H1 (cell line): ENCODE data around the gene ELL2. TPM values are rescaled to one million over a fixed set of nuclear protein-coding genes. Genes with fewer than 3 reads are reported as not detected.
A peak's percentile ranks its signal among the peaks of the same experiment; 100 is the strongest.

Experiments used
- CTCF ChIA-PET: fragments of 300-600 bp; sonication (Branson Sonifier 250); formaldehyde crosslinking; loops from one replicate; lab custom pipeline; 2021; ENCODE audit not compliant: partially characterized antibody; lab: Charles Lee
- POLR2A ChIA-PET: fragments of 300-600 bp; sonication (Branson Sonifier 250); formaldehyde crosslinking; loops from one replicate; lab custom pipeline; 2021; ENCODE audit warnings: inconsistent platforms; ENCODE audit not compliant: partially characterized antibody; lab: Charles Lee
- DNase-seq, 2 experiments: peaks; one replicate each; pipeline versions ENCODE4 v3.0.0 to v3.0.0-alpha.2; 2010 to 2022; ENCODE audit warnings: low spot score in 2 of 2, low read depth in 1 of 2, mixed read lengths in 1 of 2
- FAIRE-seq: peaks from 2 replicates; lab custom pipeline; 2011; peaks lifted over from hg19 to GRCh38; lab: Jason Lieb, UNC
- H2AFZ ChIP-seq: 2 replicates; pipeline ENCODE4 v1.8.1; 2012; ENCODE audit warnings: low read length, inconsistent platforms
- H2AK5ac ChIP-seq: 2 replicates; pipeline ENCODE4 v1.6.1; 2013; ENCODE audit warnings: low read depth, low read length
- H2BK120ac ChIP-seq: replicated peaks from 2 replicates; pipeline ENCODE3; 2013; ENCODE audit warnings: low read depth, low read length, inconsistent platforms
- H2BK12ac ChIP-seq: 2 replicates; pipeline ENCODE4 v1.6.1; 2013; ENCODE audit warnings: low read depth, low read length
- H2BK15ac ChIP-seq: 2 replicates; pipeline ENCODE4 v1.6.1; 2013; ENCODE audit warnings: low read length
- H2BK20ac ChIP-seq: 2 replicates; pipeline ENCODE4 v1.6.1; 2013; ENCODE audit warnings: low read length
- H2BK5ac ChIP-seq: 2 replicates; pipeline ENCODE4 v1.6.1; 2013; ENCODE audit warnings: low read depth, low read length
- H3K14ac ChIP-seq: 2 replicates; pipeline ENCODE4 v1.6.1; 2013; ENCODE audit warnings: inconsistent platforms; ENCODE audit not compliant: insufficient read length
- H3K18ac ChIP-seq: 2 replicates; pipeline ENCODE4 v1.6.1; 2013; ENCODE audit warnings: low read length; ENCODE audit errors: extremely low read depth
- H3K23ac ChIP-seq: 2 replicates; pipeline ENCODE4 v1.6.1; 2013; ENCODE audit warnings: inconsistent platforms; ENCODE audit not compliant: insufficient read length
- H3K23me2 ChIP-seq: 2 replicates; pipeline ENCODE4 v1.6.1; 2013; ENCODE audit warnings: low read depth, low read length
- H3K27ac ChIP-seq: 2 replicates; pipeline ENCODE4 v1.6.1; 2011; ENCODE audit warnings: low read depth, low read length, inconsistent platforms
- H3K27me3 ChIP-seq, 4 experiments: replicated peaks in 1 of 4; 1 replicate in 1 of 4; 2 replicates in 3 of 4; pipeline versions ENCODE4 v1.6.1 to v1.8.1; 2011 to 2013; ENCODE audit warnings: low read length in 3 of 4, mild to moderate bottlenecking in 3 of 4, inconsistent platforms in 2 of 4, mixed read lengths in 2 of 4, moderate library complexity in 1 of 4; ENCODE audit not compliant: control insufficient read depth in 3 of 4, insufficient read depth in 3 of 4; ENCODE audit errors: extremely low read depth in 1 of 4
- H3K36me3 ChIP-seq, 4 experiments: 2 replicates each; pipeline versions ENCODE4 v1.6.1 to v1.8.1; 2011 to 2013; ENCODE audit warnings: mild to moderate bottlenecking in 4 of 4, low read length in 3 of 4, moderate library complexity in 2 of 4, control low read depth in 1 of 4, inconsistent platforms in 1 of 4; ENCODE audit not compliant: insufficient read depth in 4 of 4, control insufficient read depth in 2 of 4
- H3K4ac ChIP-seq: replicated peaks from 2 replicates; pipeline ENCODE3; 2013; ENCODE audit warnings: low read length, low read depth, mixed read lengths, inconsistent platforms; ENCODE audit not compliant: insufficient read length
- H3K4me1 ChIP-seq, 4 experiments: replicated peaks in 1 of 4; 1 replicate in 1 of 4; 2 replicates in 3 of 4; pipeline versions ENCODE4 v1.6.1 to v1.8.1; 2011 to 2013; ENCODE audit warnings: low read length in 3 of 4, inconsistent platforms in 2 of 4, mixed read lengths in 1 of 4; ENCODE audit not compliant: insufficient read depth in 4 of 4, control insufficient read depth in 3 of 4
- H3K4me2 ChIP-seq, 2 experiments: 2 replicates each; pipeline versions ENCODE4 v1.6.1 to v1.8.1; 2011 to 2013; ENCODE audit warnings: low read depth in 2 of 2, low read length in 2 of 2, control low read depth in 1 of 2, inconsistent platforms in 1 of 2, mild to moderate bottlenecking in 1 of 2; ENCODE audit not compliant: insufficient read depth in 1 of 2
- H3K4me3 ChIP-seq, 4 experiments: fragments of 200-600, 300-600 bp in 1 of 4; sonication (generic), shearing (Covaris generic), sonication (Bioruptor Twin) in 1 of 4; 2 replicates each; pipeline versions ENCODE4 v1.5.1 to v1.8.1; 2011 to 2016; ENCODE audit warnings: low read length in 4 of 4, low read depth in 3 of 4, control low read depth in 2 of 4, inconsistent platforms in 2 of 4, mild to moderate bottlenecking in 2 of 4, mixed read lengths in 1 of 4, moderate library complexity in 1 of 4; ENCODE audit not compliant: insufficient read depth in 2 of 4; ENCODE audit errors: extremely low read depth in 1 of 4
- H3K56ac ChIP-seq: replicated peaks from 2 replicates; pipeline ENCODE3; 2013; ENCODE audit warnings: low read depth, mild to moderate bottlenecking, mixed read lengths, low read length, inconsistent platforms; ENCODE audit not compliant: insufficient read length
- H3K79me1 ChIP-seq: 2 replicates; pipeline ENCODE4 v1.6.1; 2013; ENCODE audit warnings: low read depth, low read length, control low read depth
- H3K79me2 ChIP-seq, 2 experiments: 2 replicates each; pipeline versions ENCODE4 v1.6.1 to v1.8.1; 2012 to 2013; ENCODE audit warnings: low read length in 2 of 2, mild to moderate bottlenecking in 2 of 2, inconsistent platforms in 1 of 2; ENCODE audit not compliant: insufficient read depth in 2 of 2, control insufficient read depth in 1 of 2
- H3K9ac ChIP-seq, 4 experiments: replicated peaks in 1 of 4; 1 replicate in 1 of 4; 2 replicates in 3 of 4; pipeline versions ENCODE4 v1.6.1 to v1.8.1; 2011 to 2013; ENCODE audit warnings: low read depth in 3 of 4, low read length in 3 of 4, control low read depth in 2 of 4, mild to moderate bottlenecking in 2 of 4, moderate library complexity in 2 of 4, inconsistent platforms in 1 of 4; ENCODE audit errors: extremely low read depth in 1 of 4
- H3K9me3 ChIP-seq, 2 experiments: 2 replicates each; pipeline versions ENCODE4 v1.6.1 to v1.8.1; 2012 to 2013; ENCODE audit warnings: mild to moderate bottlenecking in 2 of 2, moderate library complexity in 2 of 2, control low read depth in 1 of 2, inconsistent platforms in 1 of 2, low read depth in 1 of 2, low read length in 1 of 2, mixed read lengths in 1 of 2; ENCODE audit not compliant: insufficient read depth in 2 of 2
- H4K20me1 ChIP-seq, 2 experiments: replicated peaks in 1 of 2; 2 replicates each; pipeline versions ENCODE3 to v1.8.1; 2011 to 2013; ENCODE audit warnings: inconsistent platforms in 2 of 2, low read length in 2 of 2, mild to moderate bottlenecking in 1 of 2; ENCODE audit not compliant: insufficient read depth in 2 of 2, control insufficient read depth in 1 of 2
- H4K5ac ChIP-seq: 2 replicates; pipeline ENCODE4 v1.6.1; 2013; ENCODE audit warnings: low read length, low read depth, mixed read lengths, inconsistent platforms; ENCODE audit not compliant: insufficient read length
- H4K8ac ChIP-seq: 2 replicates; pipeline ENCODE4 v1.8.0; 2013; ENCODE audit warnings: mild to moderate bottlenecking, moderate library complexity, low read length, inconsistent platforms; ENCODE audit not compliant: insufficient read depth; ENCODE audit errors: extremely low read depth
- H4K91ac ChIP-seq: replicated peaks from 2 replicates; pipeline ENCODE3; 2013; ENCODE audit warnings: low read length, mixed read lengths, inconsistent platforms; ENCODE audit not compliant: insufficient read length
- E2F6 ChIP-seq: IDR thresholded peaks from 2 replicates; pipeline ENCODE4 v1.6.1; 2012; ENCODE audit warnings: inconsistent platforms
- SIN3A ChIP-seq, 2 experiments: IDR thresholded peaks in 1 of 2; conservative IDR thresholded peaks in 1 of 2; 2 replicates each; pipeline ENCODE4 v1.6.1; 2011 to 2012; ENCODE audit warnings: low read length in 2 of 2, improper control_type of control experiment in 1 of 2, low read depth in 1 of 2, mild to moderate bottlenecking in 1 of 2
- WGBS, 2 experiments: shearing (Covaris generic) in 1 of 2; methylation state at CpG; one replicate each; pipeline versions ENCODE4 v1.1.6 to v1.1.7; 2013 to 2015; ENCODE audit warnings: low lambda C conversion rate in 2 of 2, mixed read lengths in 2 of 2, inconsistent platforms in 1 of 2, low coverage in 1 of 2, missing lambda C conversion rate in 1 of 2; ENCODE audit not compliant: insufficient replicate concordance in 2 of 2, insufficient coverage in 1 of 2, insufficient read length in 1 of 2; ENCODE audit errors: extremely low coverage in 1 of 2, missing lambda C conversion rate in 1 of 2; 5-methylcytosine and 5-hydroxymethylcytosine counted together
- polyA plus RNA-seq, 7 experiments: library from polyadenylated mRNA; depleted of rRNA in 3 of 7; stranded (reverse) in 5 of 7; unstranded in 2 of 7; fragments of >200 nt in 5 of 7; fragments of 200-250 nt in 2 of 7; gene quantifications; 1 replicate in 5 of 7; 2 replicates in 1 of 7; 4 replicates in 1 of 7; pipeline versions ENCODE4 v1.2.1 to v1.2.3, GENCODE V29; 2011 to 2013; ENCODE audit warnings: missing spikeins in 2 of 7, mixed read lengths in 2 of 7
- total RNA-seq: library from RNA; stranded (reverse); fragmentation: NEBNext Ultra II Directional; extraction: Animal tissue kit (Norgen Biotek cat#: 25700); gene quantifications from 2 replicates; pipeline ENCODE4 v1.2.1, GENCODE V29; 2021

Gene ELL2
- total and polyA plus RNA-seq, 2 of the 8 experiments (the other 6 are each of a cell fraction or from before 2014, with no cell fraction given) = 6.3 to 29.4 TPM

DNA sequence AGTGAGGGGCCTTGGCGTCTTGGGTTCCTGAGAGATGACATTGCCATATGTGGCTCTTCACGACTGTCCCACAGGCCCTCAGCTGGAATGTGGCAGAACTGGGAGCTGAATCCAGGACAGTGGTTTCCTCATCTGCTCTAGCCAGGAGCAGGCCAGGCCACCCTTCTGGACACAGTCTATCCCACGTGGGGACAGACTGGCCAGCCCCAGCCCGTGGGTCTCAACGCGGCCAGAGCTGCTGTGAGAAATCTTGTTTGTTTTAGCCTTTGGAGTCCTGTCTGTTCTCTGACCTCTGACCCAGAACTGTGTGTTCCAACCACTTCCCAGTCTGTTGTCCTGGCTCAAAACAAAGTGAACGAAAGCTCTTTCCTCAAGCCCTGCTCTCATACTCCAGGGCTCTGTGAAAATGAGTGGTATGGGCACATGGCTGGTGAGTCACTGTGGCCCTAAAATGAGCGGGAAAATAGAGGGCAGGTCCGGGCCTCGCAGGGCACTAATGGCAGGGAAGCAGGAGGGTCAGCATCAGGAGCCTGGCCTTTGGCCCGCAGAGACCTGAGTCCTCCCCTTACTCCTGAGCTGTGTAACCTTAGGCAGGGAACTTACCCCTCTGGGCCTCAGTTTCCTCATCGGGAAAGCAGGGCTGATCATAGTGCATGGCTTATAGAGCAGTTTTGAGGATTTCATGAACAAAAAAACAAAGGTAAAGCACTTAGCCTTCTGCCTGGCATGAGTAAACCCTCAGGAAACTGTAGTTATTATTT is 104.3 kb downstream of the ELL2 start:
- CTCF ChIA-PET = interaction anchor here (0.9 to 4.4 kb wide), 6 partner anchors 8 to 480 kb away, joined by 3 to 43 read pairs (median 4); no protein-coding TSS in a partner anchor
- Histone ChIP-seq H3K4ac (no peak overlapping the region), H4K8ac (peak overlapping the region; percentile 43; the same call in 1 of the 2 replicates), H3K18ac (no peak overlapping the region), H4K20me1 (no peaks in the 10 kb centered on the region), H2AFZ (no peak overlapping the region), H2BK5ac (no peak overlapping the region), H3K36me3 (no peaks in the 10 kb centered on the region), H2BK15ac (no peak overlapping the region), H3K4me3 (no peak overlapping the region), H3K4me1 (no peaks in the 10 kb centered on the region; a peak in 2 of 7 replicates), H3K9me3 (no peaks in the 10 kb centered on the region), H2BK20ac (no peak overlapping the region), H3K56ac (no peak overlapping the region), H4K91ac (no peak overlapping the region), H3K27ac (no peak overlapping the region), H3K79me1 (no peaks in the 10 kb centered on the region), H3K23me2 (no peaks in the 10 kb centered on the region), H2BK12ac (no peak overlapping the region)
- FAIRE-seq = no peak
- 91% methylated on average over 12 of the region's 12 CpGs; no CpG with 5 or more reads in 1 of the 2 experiments for WGBS, 2 experiments
- POLR2A ChIA-PET = no interaction called here
- no peak for TF ChIP-seq SIN3A (conservative IDR thresholded peaks at IDR 0.05 in 1 of 2, IDR thresholded peaks at IDR 0.05 in 1 of 2; ENCODE audit: low read depth in 1 of 2, low read length in 2 of 2)
- peak; percentile 85 for TF ChIP-seq E2F6
- TF ChIP-seq, all 59 proteins: peak for 1
- Histone ChIP-seq H2BK120ac (no peak overlapping the region), H3K27me3 (no peaks in the 10 kb centered on the region; a peak in 1 of 7 replicates), H3K23ac (no peak overlapping the region), H3K4me2 (no peak overlapping the region), H3K9ac (no peak overlapping the region), H3K14ac (no peak overlapping the region), H3K79me2 (no peaks in the 10 kb centered on the region), H4K5ac (no peak overlapping the region), H2AK5ac (no peak overlapping the region)
- no peak for DNase-seq
